ENCODE measurements around the gene UNC13B.

UNC13B gene

DNA sequence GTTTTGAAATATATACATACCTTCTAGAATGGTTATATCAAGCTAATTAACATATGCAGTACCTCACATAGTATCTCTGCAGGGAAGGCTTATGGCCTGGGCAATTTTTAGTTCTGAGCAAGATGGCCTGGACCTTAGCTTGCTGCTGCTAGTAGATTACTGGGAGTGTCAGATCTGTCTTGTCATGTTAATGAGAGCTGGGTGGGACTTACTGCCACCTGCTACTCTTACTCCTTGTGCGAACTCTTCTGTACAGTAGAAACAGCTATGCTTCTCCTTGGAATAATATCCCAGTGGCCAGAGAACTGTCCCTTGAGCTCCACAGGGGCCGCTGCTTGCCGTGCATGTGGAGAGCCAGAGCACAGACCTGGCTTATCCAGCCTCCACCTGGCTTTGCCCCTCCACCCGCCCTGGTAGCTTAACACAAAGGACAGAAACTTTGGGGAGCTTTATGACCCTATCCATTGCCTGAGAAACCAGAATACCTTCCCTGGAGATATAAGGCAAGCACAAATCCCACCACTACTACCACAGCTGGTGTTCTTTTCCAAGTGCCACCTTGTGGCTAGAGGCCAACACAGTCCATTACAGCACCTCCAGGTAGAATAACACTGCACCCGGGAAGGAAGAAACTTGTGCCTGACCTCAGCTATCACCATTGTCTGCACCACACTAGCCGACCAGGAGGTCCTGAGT lies 253.7 kb downstream of the UNC13B start:
- DNase-seq (ENCODE audit: extremely low read depth in 1 of 2, low read depth in 1 of 2), result no peak

DNA sequence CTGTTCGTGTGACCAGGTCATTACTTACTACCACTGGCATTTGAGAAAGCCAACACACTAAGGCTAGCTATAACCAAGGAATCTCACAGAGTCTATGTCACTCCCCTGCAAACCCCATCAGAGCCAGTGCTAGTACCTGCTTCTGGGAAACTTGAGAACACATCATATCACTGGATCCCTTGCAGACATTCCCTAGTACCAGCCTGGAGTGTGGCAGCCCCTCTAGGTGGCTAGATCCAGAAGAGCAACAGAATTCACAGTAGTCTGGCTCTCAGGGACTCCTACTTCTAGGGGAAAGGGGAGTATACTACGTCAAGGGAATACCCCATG lies 254.3 kb downstream of the UNC13B start:
- no peak for DNase-seq (ENCODE audit: extremely low read depth in 1 of 2, low read depth in 1 of 2)

GRCh38 chr9:35422346-35422745 lies 260.5 kb downstream of the UNC13B start:
- DNase-seq (ENCODE audit: extremely low read depth in 1 of 2, low read depth in 1 of 2), result no peak

- no peak for DNase-seq (ENCODE audit: extremely low read depth in 1 of 2, low read depth in 1 of 2)
Observed at GRCh38 chr9:35422753-35423152, 260.9 kb downstream of the UNC13B start.

GRCh38 chr9:35423499-35423898 lies 261.7 kb downstream of the UNC13B start:
- no peak for DNase-seq (ENCODE audit: extremely low read depth in 1 of 2, low read depth in 1 of 2)

GRCh38 chr9:35424356-35425352 lies 262.8 kb downstream of the UNC13B start:
- no peak for DNase-seq (ENCODE audit: extremely low read depth in 1 of 2, low read depth in 1 of 2)

DNA sequence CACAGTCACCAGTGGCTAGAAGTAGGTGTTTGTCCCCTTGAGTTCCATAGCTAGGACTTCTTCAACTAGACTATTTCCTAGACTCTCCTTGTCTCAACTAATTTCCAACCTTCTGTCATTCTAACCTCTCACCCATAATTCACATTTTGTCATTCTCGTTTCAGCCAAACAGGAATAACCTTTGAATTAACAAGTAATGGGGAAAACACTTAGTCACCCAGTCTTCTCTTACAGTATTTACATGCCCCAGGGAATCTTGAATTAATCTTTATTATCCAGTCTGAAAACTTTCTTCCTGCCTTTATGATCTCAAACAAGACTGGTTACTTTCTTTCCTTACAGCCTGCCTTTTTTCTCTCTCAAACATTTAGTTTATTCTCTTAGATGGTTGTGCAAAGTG lies 264.8 kb downstream of the UNC13B start:
- DNase-seq (ENCODE audit: extremely low read depth in 1 of 2, low read depth in 1 of 2), result no peak

DNA sequence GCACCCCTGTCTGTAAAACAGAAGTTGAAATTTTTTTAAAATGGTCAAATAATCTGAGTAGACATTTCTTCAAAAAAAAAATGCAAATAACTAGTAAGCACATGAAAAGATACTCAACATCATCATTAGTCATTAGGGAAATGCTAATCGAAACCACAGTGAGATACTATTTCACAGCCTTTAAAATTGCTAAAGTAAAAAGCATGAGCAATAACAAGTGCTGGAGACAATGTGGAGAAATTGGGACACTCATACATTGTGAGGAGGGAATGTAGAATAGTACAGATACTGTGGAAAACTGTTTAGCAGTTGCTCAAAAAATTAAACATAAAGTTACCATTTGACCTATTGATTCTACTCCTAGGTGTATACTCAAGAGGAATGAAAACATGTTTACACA lies 269.7 kb downstream of the UNC13B start:
- no peak for DNase-seq (ENCODE audit: extremely low read depth in 1 of 2, low read depth in 1 of 2)

GRCh38 chr9:35432076-35432475 lies 270.3 kb downstream of the UNC13B start:
- no peak for DNase-seq (ENCODE audit: extremely low read depth in 1 of 2, low read depth in 1 of 2)

DNA sequence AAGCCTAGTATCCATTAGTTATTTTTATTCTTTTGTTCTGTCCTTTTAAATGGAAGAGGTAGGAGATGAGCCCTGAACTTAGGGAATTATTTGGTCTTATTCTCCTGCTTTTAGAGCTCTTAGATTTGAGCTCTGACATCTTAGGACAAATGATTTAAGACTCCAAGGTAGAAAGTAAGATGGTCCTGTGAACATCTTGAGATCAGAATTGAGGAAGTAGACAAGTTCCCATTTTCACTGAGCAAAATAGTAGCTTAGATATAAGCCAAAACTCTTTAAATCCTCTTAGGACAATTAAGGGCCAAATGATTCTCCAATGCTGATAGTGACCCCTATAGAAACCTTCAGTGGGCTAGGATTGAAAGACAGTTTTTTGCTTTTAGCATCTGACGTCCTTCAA lies 275.1 kb downstream of the UNC13B start:
- DNase-seq (ENCODE audit: extremely low read depth in 1 of 2, low read depth in 1 of 2), result no peak

DNA sequence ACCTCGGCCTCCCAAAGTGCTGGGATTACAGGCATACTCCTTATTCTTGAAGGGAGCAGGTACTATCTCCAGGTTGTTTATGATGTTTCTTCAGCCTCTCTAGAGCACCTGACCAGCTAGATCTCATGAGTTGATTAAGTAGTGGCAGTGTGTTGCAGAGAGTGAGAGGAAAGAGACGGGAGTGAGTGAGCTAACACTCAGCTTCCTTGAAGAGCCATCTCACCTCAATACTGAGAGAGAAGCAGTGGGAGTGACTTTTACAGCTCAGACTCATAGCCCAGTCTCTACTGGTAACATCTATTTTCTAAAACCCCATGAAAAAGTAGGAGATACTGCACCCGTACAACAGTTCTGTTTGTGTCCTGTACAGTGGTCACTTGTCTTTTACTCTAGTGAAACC lies 284.2 kb downstream of the UNC13B start:
- no peak for DNase-seq (ENCODE audit: extremely low read depth in 1 of 2, low read depth in 1 of 2)

GRCh38 chr9:35448496-35448895 lies 286.7 kb downstream of the UNC13B start:
- no peak for DNase-seq (ENCODE audit: extremely low read depth in 1 of 2, low read depth in 1 of 2)

- no peak for DNase-seq (ENCODE audit: extremely low read depth in 1 of 2, low read depth in 1 of 2)
Observed at GRCh38 chr9:35452481-35452880, 290.7 kb downstream of the UNC13B start.

DNA sequence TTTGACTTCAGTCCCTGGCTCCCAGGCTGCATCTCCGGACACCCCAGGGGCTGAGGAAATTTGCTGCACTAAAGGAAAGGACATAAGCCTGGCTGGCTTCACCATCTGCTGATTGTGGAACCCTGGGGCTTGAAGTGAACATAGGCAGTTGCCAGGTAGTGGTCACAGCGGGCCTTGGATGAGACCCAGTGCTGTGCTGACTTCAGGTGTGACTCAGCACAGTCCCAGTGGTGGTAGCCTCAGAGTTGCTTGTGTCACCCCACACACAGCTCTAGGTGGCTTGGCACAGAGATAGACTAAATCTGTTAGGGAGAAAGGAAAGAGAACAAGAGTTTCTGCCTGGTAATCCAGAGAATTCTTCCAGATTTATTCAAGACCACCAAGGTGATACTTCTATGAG lies 292.0 kb downstream of the UNC13B start:
- no peak for DNase-seq (ENCODE audit: extremely low read depth in 1 of 2, low read depth in 1 of 2)
